ENCODE results near the gene SLAIN2. TPM values are rescaled to one million over a fixed set of nuclear protein-coding genes. Genes with fewer than 3 reads are reported as not detected.

Gene SLAIN2
- total and polyA plus RNA-seq, 2 experiments from 2014 or later, result 21.9 to 27.9 TPM

- DNase-seq (ENCODE audit: low spot score) (peak; percentile 26), ATAC-seq (peak; percentile 40; the same call in 2 of the 3 replicates)
- Histone ChIP-seq H2AFZ (no peak overlapping the region), H3K79me2 (replicated peaks; ENCODE audit: insufficient read depth) (peaks cover 59% of the 10 kb centered on the region), H4K20me1 (replicated peaks; ENCODE audit: insufficient read depth) (peaks cover 8% of the 10 kb centered on the region), H3K36me3 (ENCODE audit: insufficient read depth) (no peaks in the 10 kb centered on the region), H3K9me2 (ENCODE audit: insufficient read depth) (no peaks in the 10 kb centered on the region), H3K27me3 (ENCODE audit: insufficient read depth) (no peaks in the 10 kb centered on the region), H3K4me2 (peak overlapping the region; percentile 18; the same call in 1 of the 2 replicates), H3K4me3 (no peak overlapping the region), H3F3A (replicated peaks; ENCODE audit: low read depth) (no peaks in the 10 kb centered on the region), H3K27ac (ENCODE audit: low read depth) (peak overlapping the region; percentile 41; the same call in 1 of the 2 replicates), H3K4me1 (ENCODE audit: insufficient read depth) (peaks cover 29% of the 10 kb centered on the region)
- Mint-ChIP-seq H3K36me3 (ENCODE audit: low read depth) (peaks cover 7% of the 10 kb centered on the region; the same call in 2 of the 3 replicates), H3K4me3 (no peak overlapping the region), H3K9me3 (peaks cover 7% of the 10 kb centered on the region), H3K27ac (0 out of 2 replicates have a peak overlapping the region, but pooled peaks have one; percentile 36), H3K27me3 (ENCODE audit: insufficient read depth, low read depth, poor library complexity) (no peaks in the 10 kb centered on the region), H3K4me1 (peaks cover 30% of the 10 kb centered on the region)
- TF ChIP-seq REST (IDR thresholded peaks at IDR 0.05; ENCODE audit: unreplicated experiment), result no peak
- TF ChIP-seq JUNB (IDR thresholded peaks at IDR 0.05; ENCODE audit: unreplicated experiment), result no peak
- TF ChIP-seq NANOG (IDR thresholded peaks at IDR 0.05; ENCODE audit: borderline replicate concordance), result no peak
- TF ChIP-seq ZNF331 (CRISPR knock-in tag; IDR thresholded peaks at IDR 0.05; ENCODE audit: low read depth), result no peak
- TF ChIP-seq EZH2phosphoT487 (IDR thresholded peaks at IDR 0.05; ENCODE audit: unreplicated experiment), result no peak
- no peak for TF ChIP-seq ZNF114 (CRISPR knock-in tag; IDR thresholded peaks at IDR 0.05)
- no peak for TF ChIP-seq CREB1 (CRISPR knock-in tag; IDR thresholded peaks at IDR 0.05; ENCODE audit: low read depth)
- TF ChIP-seq ZNF462 (CRISPR knock-in tag; IDR thresholded peaks at IDR 0.05), result no peak
- no peak for TF ChIP-seq ETS1 (IDR thresholded peaks at IDR 0.05)
- TF ChIP-seq CTCF (conservative IDR thresholded peaks at IDR 0.05; ENCODE audit: low read depth in 2 of 2), result no peak
- TF ChIP-seq POLR2AphosphoS5 (IDR thresholded peaks at IDR 0.05; ENCODE audit: low read depth), result no peak
- no peak for TF ChIP-seq STAT1 (IDR thresholded peaks at IDR 0.05; ENCODE audit: unreplicated experiment)
- TF ChIP-seq EZH2 (IDR thresholded peaks at IDR 0.05; ENCODE audit: low read depth, unreplicated experiment), result no peak
These were observed 29.2 kb downstream of the SLAIN2 start for GRCh38 chr4:48370260-48371134.

Data from GM23338 (cell line).